HL-60 (cell line): ENCODE results near the gene FBXL17.

ENCODE experiments used
- DNase-seq, 2 experiments: peaks; one replicate each; pipeline ENCODE4 v3.0.0-alpha.2; 2010 to 2020; ENCODE audit warnings: low read depth in 1 of 2, low spot score in 1 of 2
- H3K27ac ChIP-seq: fragments of 250-450 bp; sonication (Bioruptor Pico); replicated peaks from 2 replicates; pipeline ENCODE4 v1.5.1; 2020; ENCODE audit warnings: mild to moderate bottlenecking, moderate library complexity
- H3K27me3 ChIP-seq: fragments of 250-450 bp; sonication (Bioruptor Pico); 2 replicates; pipeline ENCODE4 v1.5.1; 2021; ENCODE audit warnings: mild to moderate bottlenecking, moderate library complexity; ENCODE audit not compliant: insufficient read depth, poor library complexity, severe bottlenecking
- H3K4me3 ChIP-seq: replicated peaks from 2 replicates; pipeline ENCODE4 v1.5.1; 2011; ENCODE audit warnings: mild to moderate bottlenecking, control low read depth, low read length; ENCODE audit not compliant: insufficient read depth
- CTCF ChIP-seq: IDR thresholded peaks from one replicate; pipeline ENCODE4 v1.5.1; 2011; ENCODE audit warnings: low read length, control low read depth, inconsistent platforms; ENCODE audit not compliant: insufficient read depth
- GABPA ChIP-seq: IDR thresholded peaks from 2 replicates; pipeline ENCODE4 v1.6.1; 2012; ENCODE audit warnings: low read depth
- POLR2AphosphoS5 ChIP-seq: IDR thresholded peaks from 2 replicates; pipeline ENCODE4 v1.6.1; 2012; ENCODE audit warnings: low read depth
- SPI1 ChIP-seq: IDR thresholded peaks from 2 replicates; pipeline ENCODE4 v1.6.1; 2012; ENCODE audit warnings: low read depth, mild to moderate bottlenecking, borderline replicate concordance
- TF ChIP-seq, protein P1 (sequence below): IDR thresholded peaks from 2 replicates; pipeline ENCODE4 v1.6.1; 2012; ENCODE audit warnings: low read depth; ENCODE audit not compliant: insufficient replicate concordance

FBXL17 gene

GRCh38 chr5:107826311-107827000 lies 555.4 kb downstream of the FBXL17 start:
- Histone ChIP-seq H3K27ac (no peak overlapping the region), H3K4me3 (no peak overlapping the region), H3K27me3 (no peaks in the 10 kb centered on the region)
- TF ChIP-seq CTCF (no peak), GABPA (no peak), SPI1 (no peak), POLR2AphosphoS5 (no peak)
- TF ChIP-seq, protein P1, sequence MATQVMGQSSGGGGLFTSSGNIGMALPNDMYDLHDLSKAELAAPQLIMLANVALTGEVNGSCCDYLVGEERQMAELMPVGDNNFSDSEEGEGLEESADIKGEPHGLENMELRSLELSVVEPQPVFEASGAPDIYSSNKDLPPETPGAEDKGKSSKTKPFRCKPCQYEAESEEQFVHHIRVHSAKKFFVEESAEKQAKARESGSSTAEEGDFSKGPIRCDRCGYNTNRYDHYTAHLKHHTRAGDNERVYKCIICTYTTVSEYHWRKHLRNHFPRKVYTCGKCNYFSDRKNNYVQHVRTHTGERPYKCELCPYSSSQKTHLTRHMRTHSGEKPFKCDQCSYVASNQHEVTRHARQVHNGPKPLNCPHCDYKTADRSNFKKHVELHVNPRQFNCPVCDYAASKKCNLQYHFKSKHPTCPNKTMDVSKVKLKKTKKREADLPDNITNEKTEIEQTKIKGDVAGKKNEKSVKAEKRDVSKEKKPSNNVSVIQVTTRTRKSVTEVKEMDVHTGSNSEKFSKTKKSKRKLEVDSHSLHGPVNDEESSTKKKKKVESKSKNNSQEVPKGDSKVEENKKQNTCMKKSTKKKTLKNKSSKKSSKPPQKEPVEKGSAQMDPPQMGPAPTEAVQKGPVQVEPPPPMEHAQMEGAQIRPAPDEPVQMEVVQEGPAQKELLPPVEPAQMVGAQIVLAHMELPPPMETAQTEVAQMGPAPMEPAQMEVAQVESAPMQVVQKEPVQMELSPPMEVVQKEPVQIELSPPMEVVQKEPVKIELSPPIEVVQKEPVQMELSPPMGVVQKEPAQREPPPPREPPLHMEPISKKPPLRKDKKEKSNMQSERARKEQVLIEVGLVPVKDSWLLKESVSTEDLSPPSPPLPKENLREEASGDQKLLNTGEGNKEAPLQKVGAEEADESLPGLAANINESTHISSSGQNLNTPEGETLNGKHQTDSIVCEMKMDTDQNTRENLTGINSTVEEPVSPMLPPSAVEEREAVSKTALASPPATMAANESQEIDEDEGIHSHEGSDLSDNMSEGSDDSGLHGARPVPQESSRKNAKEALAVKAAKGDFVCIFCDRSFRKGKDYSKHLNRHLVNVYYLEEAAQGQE, result no peak
- no peak for DNase-seq

GRCh38 chr5:107824821-107825220 lies 557.1 kb downstream of the FBXL17 start:
- H3K27ac ChIP-seq, result no peak overlapping the region
- no peak for DNase-seq
- no peak for TF ChIP-seq SPI1
- no peak for TF ChIP-seq CTCF
- H3K4me3 ChIP-seq, result no peak overlapping the region
- no peaks in the 10 kb centered on the region for H3K27me3 ChIP-seq

GRCh38 chr5:107821288-107821687 lies 560.6 kb downstream of the FBXL17 start:
- no peak overlapping the region for H3K4me3 ChIP-seq
- TF ChIP-seq, protein P1, result no peak
- TF ChIP-seq CTCF (no peak), POLR2AphosphoS5 (no peak), SPI1 (no peak), GABPA (no peak)
- DNase-seq, result no peak
- no peaks in the 10 kb centered on the region for H3K27me3 ChIP-seq
- H3K27ac ChIP-seq, result no peak overlapping the region

- TF ChIP-seq CTCF, result no peak
- no peak for TF ChIP-seq POLR2AphosphoS5
- TF ChIP-seq SPI1, result no peak
- no peak for TF ChIP-seq GABPA
- TF ChIP-seq, protein P1, result no peak
- no peaks in the 10 kb centered on the region for H3K27me3 ChIP-seq
- no peak overlapping the region for H3K27ac ChIP-seq
- H3K4me3 ChIP-seq, result no peak overlapping the region
- no peak for DNase-seq
Observed at GRCh38 chr5:107820429-107820828, 561.5 kb downstream of the FBXL17 start.
